ENCODE measurements around the gene GJB6.

Gene GJB6

DNA sequence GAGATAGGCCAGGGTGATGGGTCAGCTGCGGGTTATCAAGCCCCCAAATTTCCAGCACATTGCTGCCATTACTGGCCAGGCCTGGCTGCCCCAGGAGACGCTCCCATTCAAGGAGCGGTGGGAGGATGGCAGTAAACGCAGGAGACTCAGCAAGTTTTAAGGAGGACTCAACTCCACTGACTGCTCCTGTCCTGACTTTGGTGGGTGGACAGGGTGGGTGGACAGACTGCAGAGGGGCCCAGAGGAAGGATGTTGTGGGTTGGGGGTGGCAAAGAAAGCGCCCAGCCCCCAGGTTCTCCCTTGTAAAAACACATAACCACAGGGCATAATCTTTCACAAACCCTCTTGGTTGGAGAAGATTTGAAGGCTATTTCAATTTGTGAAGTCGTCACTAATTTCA is 4.4 kb downstream of the GJB6 start:
- no peak for DNase-seq (ENCODE audit: extremely low spot score)
- TF ChIP-seq, protein P1, sequence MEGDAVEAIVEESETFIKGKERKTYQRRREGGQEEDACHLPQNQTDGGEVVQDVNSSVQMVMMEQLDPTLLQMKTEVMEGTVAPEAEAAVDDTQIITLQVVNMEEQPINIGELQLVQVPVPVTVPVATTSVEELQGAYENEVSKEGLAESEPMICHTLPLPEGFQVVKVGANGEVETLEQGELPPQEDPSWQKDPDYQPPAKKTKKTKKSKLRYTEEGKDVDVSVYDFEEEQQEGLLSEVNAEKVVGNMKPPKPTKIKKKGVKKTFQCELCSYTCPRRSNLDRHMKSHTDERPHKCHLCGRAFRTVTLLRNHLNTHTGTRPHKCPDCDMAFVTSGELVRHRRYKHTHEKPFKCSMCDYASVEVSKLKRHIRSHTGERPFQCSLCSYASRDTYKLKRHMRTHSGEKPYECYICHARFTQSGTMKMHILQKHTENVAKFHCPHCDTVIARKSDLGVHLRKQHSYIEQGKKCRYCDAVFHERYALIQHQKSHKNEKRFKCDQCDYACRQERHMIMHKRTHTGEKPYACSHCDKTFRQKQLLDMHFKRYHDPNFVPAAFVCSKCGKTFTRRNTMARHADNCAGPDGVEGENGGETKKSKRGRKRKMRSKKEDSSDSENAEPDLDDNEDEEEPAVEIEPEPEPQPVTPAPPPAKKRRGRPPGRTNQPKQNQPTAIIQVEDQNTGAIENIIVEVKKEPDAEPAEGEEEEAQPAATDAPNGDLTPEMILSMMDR (IDR thresholded peaks at IDR 0.05; ENCODE audit: control extremely low read depth, extremely low read depth, low read depth, missing control alignments) = no peak
- CTCF ChIA-PET = interaction anchor here (0.9 kb wide), 1 partner anchor 14 kb away, joined by 4 read pairs; no protein-coding TSS in a partner anchor
- POLR2A ChIA-PET = no interaction called here

DNA sequence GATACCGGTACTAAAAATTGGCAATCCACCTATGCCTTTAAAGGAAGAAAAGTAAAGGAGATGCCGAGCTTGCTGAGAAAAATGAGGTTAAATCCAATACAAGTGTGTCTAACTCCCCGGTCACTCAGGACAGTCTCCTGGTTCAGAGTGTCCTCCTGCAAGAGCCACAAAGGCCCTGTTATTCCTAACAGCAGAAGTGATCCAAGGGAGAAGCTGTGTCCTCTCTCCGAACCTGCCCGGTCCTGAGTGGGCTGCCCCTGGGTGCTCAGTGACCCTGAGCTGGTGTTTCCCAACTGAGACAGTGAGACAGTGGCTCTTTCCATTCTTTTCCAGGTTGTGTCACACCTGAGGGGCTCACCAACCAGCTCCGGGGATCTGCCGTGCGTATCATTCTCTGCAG is 4.8 kb downstream of the GJB6 start:
- ChIA-PET POLR2A (no interaction called here), CTCF (interaction anchor here (0.9 kb wide), 1 partner anchor 14 kb away, joined by 4 read pairs; no protein-coding TSS in a partner anchor)
- DNase-seq (ENCODE audit: extremely low spot score) = no peak
- TF ChIP-seq, protein P1 (IDR thresholded peaks at IDR 0.05; ENCODE audit: control extremely low read depth, extremely low read depth, low read depth, missing control alignments) = no peak

DNA sequence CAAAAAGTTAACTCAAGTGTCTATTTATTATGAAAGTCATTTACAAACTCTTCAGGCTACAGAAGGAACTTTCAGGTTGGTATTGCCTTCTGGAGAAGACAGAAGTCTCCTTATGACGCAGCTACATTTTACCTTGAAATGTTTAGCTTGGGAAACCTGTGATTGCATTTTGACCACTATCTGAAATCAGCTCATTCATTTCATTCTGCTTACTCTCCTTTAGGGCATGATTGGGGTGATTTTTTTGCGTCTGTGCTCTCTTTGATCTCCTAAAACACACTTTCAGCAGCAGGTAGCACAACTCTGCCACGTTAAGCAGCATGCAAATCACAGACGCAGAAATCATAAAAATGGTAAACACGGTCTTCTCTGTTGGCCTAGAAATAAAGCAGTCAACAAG is 9.6 kb downstream of the GJB6 start:
- TF ChIP-seq, protein P1 (IDR thresholded peaks at IDR 0.05; ENCODE audit: control extremely low read depth, extremely low read depth, low read depth, missing control alignments) = no peak
- POLR2A ChIA-PET = no interaction called here
- CTCF ChIA-PET = interaction anchor here (1.0 kb wide), 1 partner anchor 15 kb away, joined by 4 read pairs; no protein-coding TSS in a partner anchor

DNA sequence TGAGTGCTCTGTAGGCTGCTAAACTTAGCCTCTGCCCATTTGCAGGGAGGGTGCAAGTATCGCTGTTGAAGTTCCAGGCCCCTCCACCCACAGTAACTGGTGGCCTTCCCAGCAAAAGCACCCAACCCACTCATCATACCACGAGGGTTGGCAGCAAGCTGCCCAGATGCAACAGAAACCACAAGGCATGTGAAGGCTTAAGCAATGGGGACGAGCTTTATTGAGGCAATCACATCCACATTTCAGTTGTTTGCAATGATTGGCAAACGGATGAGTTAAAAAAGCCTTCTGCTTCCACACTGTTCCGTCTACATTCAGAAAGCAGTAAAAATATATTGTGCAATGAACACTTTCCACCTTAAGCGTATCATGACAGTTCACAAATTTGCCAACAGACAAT is 10.3 kb downstream of the GJB6 start:
- ChIA-PET POLR2A (no interaction called here), CTCF (no interaction called here)
- TF ChIP-seq, protein P1 (IDR thresholded peaks at IDR 0.05; ENCODE audit: control extremely low read depth, extremely low read depth, low read depth, missing control alignments) = no peak
- DNase-seq (ENCODE audit: extremely low spot score) = no peak

More for the DNA sequence above, 9.6 kb downstream of the GJB6 start:
- DNase-seq (ENCODE audit: extremely low spot score) = no peak

DNA sequence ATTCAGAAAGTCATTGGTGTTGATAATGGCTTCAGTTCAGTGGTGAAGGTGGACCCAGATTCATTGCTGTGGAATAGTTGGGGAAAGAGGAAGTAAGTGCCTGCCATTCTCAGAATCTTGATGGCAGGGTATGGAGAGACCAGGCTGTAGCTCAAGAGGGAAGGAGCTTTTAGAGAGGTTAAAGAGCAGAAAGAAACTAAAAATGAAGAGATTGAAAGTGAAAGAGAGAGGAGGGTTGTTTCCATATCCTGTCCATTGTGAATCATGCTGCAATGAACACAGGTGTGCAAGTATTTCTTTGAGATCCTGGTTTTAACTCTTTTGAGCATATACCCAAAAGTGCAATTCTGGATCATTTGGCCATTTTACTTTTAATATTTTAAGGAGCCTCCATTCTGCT is 12.5 kb downstream of the GJB6 start:
- DNase-seq (ENCODE audit: extremely low spot score) = peak; percentile 45
- ChIA-PET POLR2A (no interaction called here), CTCF (no interaction called here)
- TF ChIP-seq, protein P1 (IDR thresholded peaks at IDR 0.05; ENCODE audit: control extremely low read depth, extremely low read depth, low read depth, missing control alignments) = no peak

DNA sequence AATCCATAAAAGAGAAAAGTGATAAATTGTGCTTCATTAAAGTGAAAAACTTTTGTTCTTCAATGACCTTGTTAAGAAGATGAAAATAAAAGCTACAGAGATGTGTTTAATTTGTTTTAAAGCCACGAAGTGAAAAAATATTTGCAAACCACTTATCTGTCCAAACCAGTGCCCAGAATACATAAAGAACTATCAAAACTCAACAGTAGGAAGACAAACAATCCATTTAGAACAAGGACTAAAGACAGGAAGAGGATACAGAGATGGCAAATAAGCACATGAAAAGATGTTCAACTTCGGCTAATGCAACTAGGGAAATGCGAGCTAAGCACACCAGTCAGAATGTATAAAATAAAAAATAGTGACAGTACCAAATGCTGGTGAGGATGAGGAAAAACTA is 15.0 kb downstream of the GJB6 start:
- ChIA-PET CTCF (no interaction called here), POLR2A (no interaction called here)
- TF ChIP-seq, protein P1 (IDR thresholded peaks at IDR 0.05; ENCODE audit: control extremely low read depth, extremely low read depth, low read depth, missing control alignments) = no peak
- DNase-seq (ENCODE audit: extremely low spot score) = no peak

DNA sequence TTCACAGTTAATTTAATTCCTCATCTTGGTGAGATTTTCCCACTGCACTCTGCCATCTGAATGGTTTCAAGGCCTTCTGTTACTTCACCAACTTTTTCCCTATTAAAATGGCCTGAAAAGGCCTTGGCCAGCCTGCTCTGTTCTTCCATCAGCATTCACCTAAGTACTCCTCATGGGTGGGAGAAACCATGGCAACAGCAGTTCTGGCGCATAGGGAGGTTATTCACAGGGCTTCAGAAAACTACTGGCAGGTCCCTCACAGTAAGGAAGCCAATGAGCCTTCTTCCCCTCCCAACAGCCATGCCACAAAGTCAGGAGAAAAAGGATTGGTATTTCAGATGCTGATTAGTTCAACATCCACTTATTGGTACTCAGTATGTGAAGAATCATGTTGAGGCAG is 22.2 kb downstream of the GJB6 start:
- ChIA-PET POLR2A (no interaction called here), CTCF (interaction anchor here (1.0 to 1.7 kb wide), 2 partner anchors 13 to 19 kb away, joined by 3 to 9 read pairs; no protein-coding TSS in a partner anchor)
- no peak for DNase-seq (ENCODE audit: extremely low spot score)
- TF ChIP-seq, protein P1 (IDR thresholded peaks at IDR 0.05; ENCODE audit: control extremely low read depth, extremely low read depth, low read depth, missing control alignments) = no peak

Data from GM10248 (cell line).